ENCODE data around the gene MYH9. TPM values are rescaled to one million over a fixed set of nuclear protein-coding genes. Genes with fewer than 3 reads are reported as not detected.

Gene MYH9
- polyA plus RNA-seq, 1 of the 3 experiments (the other 2 are of a cell fraction) = 303 TPM

DNA sequence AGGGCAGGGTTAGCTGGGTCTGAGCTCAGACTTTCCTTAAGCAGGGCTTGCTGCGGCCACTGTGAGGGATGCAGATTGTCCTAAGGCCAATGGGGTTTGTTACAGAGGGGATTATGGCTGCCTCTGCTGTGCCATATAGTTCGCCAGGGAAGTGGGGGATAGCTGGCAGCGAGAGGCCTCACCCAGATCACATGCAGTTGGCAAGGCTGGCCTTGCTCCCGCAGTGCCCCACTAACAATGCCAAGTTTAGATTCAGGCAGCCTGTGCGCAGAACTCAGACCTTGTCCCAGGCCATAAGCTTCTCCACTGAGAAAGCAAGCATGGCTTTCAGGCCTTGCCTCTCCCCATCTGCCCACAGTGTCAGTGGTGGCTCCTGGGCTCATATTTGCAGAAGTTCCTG is 143.8 kb downstream of the MYH9 start:
- CTCF ChIA-PET = interaction anchor here (1.1 to 1.5 kb wide), 5 partner anchors 11 to 57 kb away, joined by 3 to 6 read pairs (median 3); no protein-coding TSS in a partner anchor

More for the DNA sequence above, 143.8 kb downstream of the MYH9 start:
- Histone ChIP-seq H3K4me2 (no peak overlapping the region), H3K9ac (no peak overlapping the region), H3K9me2 (no peaks in the 10 kb centered on the region), H3K27ac (ENCODE audit: low read depth in 2 of 2, low read length in 1 of 2) (no peak overlapping the region), H3K4me3 (ENCODE audit: low read depth in 2 of 2, low read length in 1 of 2) (no peak overlapping the region), H3F3A (replicated peaks; ENCODE audit: insufficient read depth) (peaks cover 3% of the 10 kb centered on the region), H3K36me3 (replicated peaks in 1 of 2; ENCODE audit: control insufficient read depth in 1 of 2, insufficient read depth in 2 of 2, low read length in 1 of 2) (no peaks in the 10 kb centered on the region), H3K9me3 (no peaks in the 10 kb centered on the region), H3K27me3 (ENCODE audit: insufficient read depth) (no peaks in the 10 kb centered on the region), H3K79me2 (ENCODE audit: insufficient read depth) (no peaks in the 10 kb centered on the region), H4K20me1 (ENCODE audit: insufficient read depth) (no peaks in the 10 kb centered on the region), H3K4me1 (ENCODE audit: control insufficient read depth in 1 of 2, insufficient read depth in 2 of 2, low read depth in 1 of 2, low read length in 1 of 2) (peaks cover 0 to 4% of the 10 kb centered on the region in 2 experiments; a peak in 1 of 4 replicates), H2AFZ (ENCODE audit: low read depth) (no peak overlapping the region)
- TF ChIP-seq RCOR1 (IDR thresholded peaks at IDR 0.05; ENCODE audit: low read length) = no peak
- no peak for TF ChIP-seq FOXM1 (IDR thresholded peaks at IDR 0.05; ENCODE audit: low read depth)
- no peak for TF ChIP-seq CHD2 (IDR thresholded peaks at IDR 0.05; ENCODE audit: low read length, partially characterized antibody)
- no peak for TF ChIP-seq EP300 (IDR thresholded peaks at IDR 0.05; ENCODE audit: borderline replicate concordance in 1 of 2, low read depth in 1 of 2, low read length in 1 of 2)
- TF ChIP-seq SMC3 (IDR thresholded peaks at IDR 0.05; ENCODE audit: low read depth, low read length) = no peak
- TF ChIP-seq, protein P1, sequence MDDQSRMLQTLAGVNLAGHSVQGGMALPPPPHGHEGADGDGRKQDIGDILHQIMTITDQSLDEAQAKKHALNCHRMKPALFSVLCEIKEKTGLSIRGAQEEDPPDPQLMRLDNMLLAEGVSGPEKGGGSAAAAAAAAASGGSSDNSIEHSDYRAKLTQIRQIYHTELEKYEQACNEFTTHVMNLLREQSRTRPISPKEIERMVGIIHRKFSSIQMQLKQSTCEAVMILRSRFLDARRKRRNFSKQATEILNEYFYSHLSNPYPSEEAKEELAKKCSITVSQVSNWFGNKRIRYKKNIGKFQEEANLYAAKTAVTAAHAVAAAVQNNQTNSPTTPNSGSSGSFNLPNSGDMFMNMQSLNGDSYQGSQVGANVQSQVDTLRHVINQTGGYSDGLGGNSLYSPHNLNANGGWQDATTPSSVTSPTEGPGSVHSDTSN (IDR thresholded peaks at IDR 0.05) = no peak
- TF ChIP-seq, protein P2, sequence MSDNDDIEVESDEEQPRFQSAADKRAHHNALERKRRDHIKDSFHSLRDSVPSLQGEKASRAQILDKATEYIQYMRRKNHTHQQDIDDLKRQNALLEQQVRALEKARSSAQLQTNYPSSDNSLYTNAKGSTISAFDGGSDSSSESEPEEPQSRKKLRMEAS (IDR thresholded peaks at IDR 0.05; ENCODE audit: low read depth) = no peak
- TF ChIP-seq, protein P3, sequence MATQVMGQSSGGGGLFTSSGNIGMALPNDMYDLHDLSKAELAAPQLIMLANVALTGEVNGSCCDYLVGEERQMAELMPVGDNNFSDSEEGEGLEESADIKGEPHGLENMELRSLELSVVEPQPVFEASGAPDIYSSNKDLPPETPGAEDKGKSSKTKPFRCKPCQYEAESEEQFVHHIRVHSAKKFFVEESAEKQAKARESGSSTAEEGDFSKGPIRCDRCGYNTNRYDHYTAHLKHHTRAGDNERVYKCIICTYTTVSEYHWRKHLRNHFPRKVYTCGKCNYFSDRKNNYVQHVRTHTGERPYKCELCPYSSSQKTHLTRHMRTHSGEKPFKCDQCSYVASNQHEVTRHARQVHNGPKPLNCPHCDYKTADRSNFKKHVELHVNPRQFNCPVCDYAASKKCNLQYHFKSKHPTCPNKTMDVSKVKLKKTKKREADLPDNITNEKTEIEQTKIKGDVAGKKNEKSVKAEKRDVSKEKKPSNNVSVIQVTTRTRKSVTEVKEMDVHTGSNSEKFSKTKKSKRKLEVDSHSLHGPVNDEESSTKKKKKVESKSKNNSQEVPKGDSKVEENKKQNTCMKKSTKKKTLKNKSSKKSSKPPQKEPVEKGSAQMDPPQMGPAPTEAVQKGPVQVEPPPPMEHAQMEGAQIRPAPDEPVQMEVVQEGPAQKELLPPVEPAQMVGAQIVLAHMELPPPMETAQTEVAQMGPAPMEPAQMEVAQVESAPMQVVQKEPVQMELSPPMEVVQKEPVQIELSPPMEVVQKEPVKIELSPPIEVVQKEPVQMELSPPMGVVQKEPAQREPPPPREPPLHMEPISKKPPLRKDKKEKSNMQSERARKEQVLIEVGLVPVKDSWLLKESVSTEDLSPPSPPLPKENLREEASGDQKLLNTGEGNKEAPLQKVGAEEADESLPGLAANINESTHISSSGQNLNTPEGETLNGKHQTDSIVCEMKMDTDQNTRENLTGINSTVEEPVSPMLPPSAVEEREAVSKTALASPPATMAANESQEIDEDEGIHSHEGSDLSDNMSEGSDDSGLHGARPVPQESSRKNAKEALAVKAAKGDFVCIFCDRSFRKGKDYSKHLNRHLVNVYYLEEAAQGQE (IDR thresholded peaks at IDR 0.05; ENCODE audit: low read depth, low read length) = no peak
- no peak for TF ChIP-seq JUND (IDR thresholded peaks at IDR 0.05)
- no peak for TF ChIP-seq MXI1 (IDR thresholded peaks at IDR 0.05; ENCODE audit: low read depth, low read length)
- no peak for TF ChIP-seq TEAD4 (IDR thresholded peaks at IDR 0.05; ENCODE audit: borderline replicate concordance, insufficient read depth)
- TF ChIP-seq TAF1 (IDR thresholded peaks at IDR 0.05; ENCODE audit: borderline replicate concordance, low read depth, low read length) = no peak
- TF ChIP-seq POLR2AphosphoS5 (IDR thresholded peaks at IDR 0.05; ENCODE audit: low read depth, low read length) = no peak
- 77% methylated on average over 4 of the region's 5 CpGs for WGBS (ENCODE audit: low lambda C conversion rate)
- POLR2A ChIA-PET = no interaction called here
- no peak for DNase-seq

All from SK-N-SH (cell line).